DOHH2 (cell line): ENCODE data around the gene DPH6.

Experiments used
- H3F3A ChIP-seq: fragments of 200-600 bp; sonication (generic), shearing (Covaris generic); 2 replicates; pipeline ENCODE4 v1.6.0; 2016; ENCODE audit warnings: antibody characterized with exemption, mild to moderate bottlenecking; ENCODE audit not compliant: control insufficient read depth, insufficient read depth
- H3K27ac ChIP-seq: fragments of 200-600 bp; sonication (generic); 2 replicates; pipeline ENCODE4 v1.5.1; 2014; ENCODE audit warnings: low read depth, mild to moderate bottlenecking, low read length, moderate library complexity
- H3K27me3 ChIP-seq: fragments of 200-600 bp; sonication (generic); 2 replicates; pipeline ENCODE4 v1.6.1; 2014; ENCODE audit warnings: mild to moderate bottlenecking, low read length, mixed read lengths; ENCODE audit not compliant: control insufficient read depth
- H3K36me3 ChIP-seq: fragments of 200-600 bp; sonication (generic); 2 replicates; pipeline ENCODE4 v1.6.1; 2014; ENCODE audit warnings: mild to moderate bottlenecking, low read length, moderate library complexity, mixed read lengths; ENCODE audit not compliant: control insufficient read depth
- H3K4me1 ChIP-seq: fragments of 200-600 bp; sonication (generic); 2 replicates; pipeline ENCODE4 v1.6.1; 2014; ENCODE audit warnings: mild to moderate bottlenecking, low read length, mixed read lengths; ENCODE audit not compliant: control insufficient read depth
- H3K4me2 ChIP-seq: fragments of 200-600 bp; sonication (generic); 2 replicates; pipeline ENCODE4 v1.6.0; 2014; ENCODE audit warnings: mild to moderate bottlenecking, low read length, moderate library complexity
- H3K4me3 ChIP-seq: fragments of 200-600 bp; sonication (generic); 2 replicates; pipeline ENCODE4 v1.5.1; 2014; ENCODE audit warnings: mild to moderate bottlenecking, low read length, mixed read lengths
- H3K79me2 ChIP-seq: fragments of 200-600 bp; sonication (generic); 2 replicates; pipeline ENCODE4 v1.6.1; 2014; ENCODE audit warnings: mild to moderate bottlenecking, low read length, mixed read lengths; ENCODE audit not compliant: control insufficient read depth
- H3K9me2 ChIP-seq: fragments of 200-600 bp; sonication (generic); replicated peaks from 2 replicates; pipeline ENCODE4 v1.6.1; 2014; ENCODE audit warnings: mild to moderate bottlenecking, low read length, mixed read lengths; ENCODE audit not compliant: control insufficient read depth
- H3K9me3 ChIP-seq: fragments of 200-600 bp; sonication (generic); 2 replicates; pipeline ENCODE4 v1.6.1; 2014; ENCODE audit warnings: antibody characterized with exemption, low read length, mixed read lengths; ENCODE audit not compliant: control insufficient read depth, insufficient read depth
- H4K20me1 ChIP-seq: fragments of 200-600 bp; sonication (generic); 2 replicates; pipeline ENCODE4 v1.6.0; 2014; ENCODE audit warnings: low read depth, mild to moderate bottlenecking, antibody characterized with exemption, low read length, moderate library complexity; ENCODE audit not compliant: control insufficient read depth, insufficient read depth
- EZH2phosphoT487 ChIP-seq: fragments of 200-600 bp; sonication (generic); IDR thresholded peaks from 2 replicates; pipeline ENCODE4 v1.6.1; 2017; ENCODE audit warnings: borderline replicate concordance, mild to moderate bottlenecking, antibody characterized with exemption, low read length, moderate library complexity, mixed read lengths
- TF ChIP-seq, protein P1 (sequence below): fragments of 200-600 bp; sonication (generic); IDR thresholded peaks from one replicate; pipeline ENCODE4 v1.5.1; 2014; ENCODE audit warnings: antibody characterized with exemption, mild to moderate bottlenecking, low read depth, low read length; ENCODE audit not compliant: poor library complexity, severe bottlenecking

The DPH6 gene

GRCh38 chr15:35439291-35439690, 106.7 kb downstream of the DPH6 start:
- Histone ChIP-seq H3K36me3 (no peaks in the 10 kb centered on the region), H4K20me1 (no peaks in the 10 kb centered on the region), H3K9me2 (no peaks in the 10 kb centered on the region), H3K4me3 (no peak overlapping the region), H3K27ac (no peak overlapping the region), H3F3A (no peaks in the 10 kb centered on the region), H3K27me3 (no peaks in the 10 kb centered on the region), H3K4me2 (no peak overlapping the region), H3K9me3 (no peaks in the 10 kb centered on the region), H3K4me1 (no peaks in the 10 kb centered on the region), H3K79me2 (no peaks in the 10 kb centered on the region)
- TF ChIP-seq, protein P1, sequence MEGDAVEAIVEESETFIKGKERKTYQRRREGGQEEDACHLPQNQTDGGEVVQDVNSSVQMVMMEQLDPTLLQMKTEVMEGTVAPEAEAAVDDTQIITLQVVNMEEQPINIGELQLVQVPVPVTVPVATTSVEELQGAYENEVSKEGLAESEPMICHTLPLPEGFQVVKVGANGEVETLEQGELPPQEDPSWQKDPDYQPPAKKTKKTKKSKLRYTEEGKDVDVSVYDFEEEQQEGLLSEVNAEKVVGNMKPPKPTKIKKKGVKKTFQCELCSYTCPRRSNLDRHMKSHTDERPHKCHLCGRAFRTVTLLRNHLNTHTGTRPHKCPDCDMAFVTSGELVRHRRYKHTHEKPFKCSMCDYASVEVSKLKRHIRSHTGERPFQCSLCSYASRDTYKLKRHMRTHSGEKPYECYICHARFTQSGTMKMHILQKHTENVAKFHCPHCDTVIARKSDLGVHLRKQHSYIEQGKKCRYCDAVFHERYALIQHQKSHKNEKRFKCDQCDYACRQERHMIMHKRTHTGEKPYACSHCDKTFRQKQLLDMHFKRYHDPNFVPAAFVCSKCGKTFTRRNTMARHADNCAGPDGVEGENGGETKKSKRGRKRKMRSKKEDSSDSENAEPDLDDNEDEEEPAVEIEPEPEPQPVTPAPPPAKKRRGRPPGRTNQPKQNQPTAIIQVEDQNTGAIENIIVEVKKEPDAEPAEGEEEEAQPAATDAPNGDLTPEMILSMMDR = no peak
- TF ChIP-seq EZH2phosphoT487 = no peak

- no peaks in the 10 kb centered on the region for H3K36me3 ChIP-seq
- TF ChIP-seq, protein P1 = no peak
- TF ChIP-seq EZH2phosphoT487 = no peak
- no peaks in the 10 kb centered on the region for H3K9me2 ChIP-seq
- H3K27me3 ChIP-seq = no peaks in the 10 kb centered on the region
- no peak overlapping the region for H3K4me2 ChIP-seq
- no peaks in the 10 kb centered on the region for H3F3A ChIP-seq
- no peak overlapping the region for H3K27ac ChIP-seq
- H3K4me1 ChIP-seq = no peaks in the 10 kb centered on the region
- H3K4me3 ChIP-seq = no peak overlapping the region
- H4K20me1 ChIP-seq = no peaks in the 10 kb centered on the region
- H3K79me2 ChIP-seq = no peaks in the 10 kb centered on the region
- no peaks in the 10 kb centered on the region for H3K9me3 ChIP-seq
Measured at GRCh38 chr15:35437157-35437556, 108.8 kb downstream of the DPH6 start.

- Histone ChIP-seq H3K36me3 (no peaks in the 10 kb centered on the region), H4K20me1 (no peaks in the 10 kb centered on the region), H3K9me2 (no peaks in the 10 kb centered on the region), H3K4me2 (no peak overlapping the region), H3K4me1 (no peaks in the 10 kb centered on the region), H3F3A (no peaks in the 10 kb centered on the region), H3K27me3 (no peaks in the 10 kb centered on the region), H3K4me3 (no peak overlapping the region), H3K27ac (no peak overlapping the region), H3K9me3 (no peaks in the 10 kb centered on the region), H3K79me2 (no peaks in the 10 kb centered on the region)
- TF ChIP-seq, protein P1 = no peak
- TF ChIP-seq EZH2phosphoT487 = no peak
Measured at GRCh38 chr15:35436422-35436821, 109.5 kb downstream of the DPH6 start.

- H3K9me2 ChIP-seq = no peaks in the 10 kb centered on the region
- H3K36me3 ChIP-seq = no peaks in the 10 kb centered on the region
- H3K4me1 ChIP-seq = no peaks in the 10 kb centered on the region
- no peak overlapping the region for H3K4me3 ChIP-seq
- H4K20me1 ChIP-seq = no peaks in the 10 kb centered on the region
- no peaks in the 10 kb centered on the region for H3K79me2 ChIP-seq
- H3F3A ChIP-seq = no peaks in the 10 kb centered on the region
- no peak overlapping the region for H3K27ac ChIP-seq
- TF ChIP-seq, protein P1 = no peak
- TF ChIP-seq EZH2phosphoT487 = no peak
- H3K27me3 ChIP-seq = no peaks in the 10 kb centered on the region
- no peak overlapping the region for H3K4me2 ChIP-seq
- no peaks in the 10 kb centered on the region for H3K9me3 ChIP-seq
Measured at GRCh38 chr15:35431281-35431680, 114.7 kb downstream of the DPH6 start.
